SU-DHL-6 (cell line): Measurements from ENCODE around the gene TMEM169.

Source experiments
- H2AFZ ChIP-seq: fragments of 200-600 bp; sonication (generic); 2 replicates; pipeline ENCODE4 v1.6.1; 2014; ENCODE audit warnings: low read depth, mild to moderate bottlenecking, moderate library complexity, mixed read lengths, antibody characterized with exemption, low read length; ENCODE audit not compliant: severe bottlenecking
- H3F3A ChIP-seq: fragments of 200-600 bp; shearing (Covaris generic); 2 replicates; pipeline ENCODE4 v1.6.0; 2016; ENCODE audit warnings: antibody characterized with exemption, mild to moderate bottlenecking; ENCODE audit not compliant: insufficient read depth
- H3K27ac ChIP-seq: fragments of 200-600 bp; sonication (generic); 2 replicates; pipeline ENCODE4 v1.5.1; 2016; ENCODE audit warnings: low read depth, mild to moderate bottlenecking, low read length, moderate library complexity, mixed read lengths
- H3K27me3 ChIP-seq: fragments of 200-600 bp; sonication (generic), shearing (Covaris generic); 2 replicates; pipeline ENCODE4 v1.6.0; 2014; ENCODE audit warnings: mild to moderate bottlenecking, low read length
- H3K36me3 ChIP-seq: fragments of 200-600 bp; sonication (generic); 2 replicates; pipeline ENCODE4 v1.6.1; 2014; ENCODE audit warnings: mild to moderate bottlenecking, low read length, mixed read lengths
- H3K4me2 ChIP-seq: fragments of 300-600, 200-600 bp; shearing (Covaris generic), sonication (generic); 2 replicates; pipeline ENCODE4 v1.6.0; 2014; ENCODE audit warnings: low read length, low read depth, mild to moderate bottlenecking; ENCODE audit not compliant: poor library complexity, severe bottlenecking
- H3K4me3 ChIP-seq: fragments of 200-600 bp; sonication (generic); 2 replicates; pipeline ENCODE4 v1.5.1; 2014; ENCODE audit warnings: antibody characterized with exemption, low read length, mild to moderate bottlenecking, mixed read lengths; ENCODE audit not compliant: insufficient read depth, poor library complexity, severe bottlenecking
- H3K79me2 ChIP-seq: fragments of 200-600 bp; sonication (generic); 2 replicates; pipeline ENCODE4 v1.6.1; 2014; ENCODE audit warnings: mild to moderate bottlenecking, low read length, moderate library complexity; ENCODE audit not compliant: insufficient read depth
- H3K9ac ChIP-seq: fragments of 200-600 bp; sonication (generic); 2 replicates; pipeline ENCODE4 v1.7.0; 2014; ENCODE audit warnings: mild to moderate bottlenecking, low read length
- H3K9me2 ChIP-seq: fragments of 200-600 bp; sonication (generic); replicated peaks from 2 replicates; pipeline ENCODE4 v1.6.1; 2014; ENCODE audit warnings: low read length; ENCODE audit not compliant: insufficient read depth
- H3K9me3 ChIP-seq: fragments of 200-600 bp; sonication (generic); 2 replicates; pipeline ENCODE4 v1.6.1; 2014; ENCODE audit warnings: low read length, mixed read lengths; ENCODE audit not compliant: insufficient read depth
- H4K20me1 ChIP-seq: fragments of 200-600 bp; sonication (generic); 2 replicates; pipeline ENCODE4 v1.6.1; 2014; ENCODE audit warnings: low read depth, mild to moderate bottlenecking, antibody characterized with exemption, low read length, moderate library complexity, mixed read lengths
- EZH2phosphoT487 ChIP-seq: fragments of 200-600 bp; sonication (generic), shearing (Covaris generic); conservative IDR thresholded peaks from 2 replicates; pipeline ENCODE4 v1.6.1; 2018; ENCODE audit warnings: mild to moderate bottlenecking, antibody characterized with exemption, low read length, moderate library complexity, mixed read lengths
- TF ChIP-seq, protein P1 (sequence below): fragments of 200-600 bp; sonication (generic); IDR thresholded peaks from one replicate; pipeline ENCODE4 v1.5.1; 2017; ENCODE audit warnings: antibody characterized with exemption, mild to moderate bottlenecking, low read length, moderate library complexity; ENCODE audit not compliant: insufficient read depth, poor library complexity, severe bottlenecking

TMEM169 gene

DNA sequence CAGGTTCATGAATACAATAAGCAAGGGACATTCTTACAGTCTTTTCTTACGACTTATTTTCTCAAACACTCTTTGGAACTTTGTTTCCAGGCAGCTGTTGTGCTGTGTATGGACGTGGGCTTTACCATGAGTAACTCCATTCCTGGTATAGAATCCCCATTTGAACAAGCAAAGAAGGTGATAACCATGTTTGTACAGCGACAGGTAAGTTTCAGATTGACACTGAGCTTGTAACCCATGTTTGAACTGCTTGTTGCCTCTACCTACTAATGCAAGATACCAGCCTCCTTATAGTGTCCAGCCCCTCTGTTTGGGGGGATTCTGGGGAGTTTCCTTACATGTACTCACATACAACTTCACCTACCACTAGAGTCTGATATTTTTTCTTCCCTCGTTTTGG, 31.2 kb downstream of the TMEM169 start:
- Histone ChIP-seq H3K4me3 (no peak overlapping the region), H3K27ac (no peak overlapping the region), H3K36me3 (peaks cover 67% of the 10 kb centered on the region), H3K27me3 (no peaks in the 10 kb centered on the region), H3K9me3 (no peaks in the 10 kb centered on the region), H3K9me2 (no peaks in the 10 kb centered on the region), H3F3A (peaks cover 48% of the 10 kb centered on the region), H4K20me1 (peaks cover 49% of the 10 kb centered on the region), H2AFZ (no peak overlapping the region), H3K9ac (no peak overlapping the region), H3K4me2 (peak overlapping the region; percentile 96), H3K79me2 (peaks cover 88% of the 10 kb centered on the region)
- TF ChIP-seq, protein P1, sequence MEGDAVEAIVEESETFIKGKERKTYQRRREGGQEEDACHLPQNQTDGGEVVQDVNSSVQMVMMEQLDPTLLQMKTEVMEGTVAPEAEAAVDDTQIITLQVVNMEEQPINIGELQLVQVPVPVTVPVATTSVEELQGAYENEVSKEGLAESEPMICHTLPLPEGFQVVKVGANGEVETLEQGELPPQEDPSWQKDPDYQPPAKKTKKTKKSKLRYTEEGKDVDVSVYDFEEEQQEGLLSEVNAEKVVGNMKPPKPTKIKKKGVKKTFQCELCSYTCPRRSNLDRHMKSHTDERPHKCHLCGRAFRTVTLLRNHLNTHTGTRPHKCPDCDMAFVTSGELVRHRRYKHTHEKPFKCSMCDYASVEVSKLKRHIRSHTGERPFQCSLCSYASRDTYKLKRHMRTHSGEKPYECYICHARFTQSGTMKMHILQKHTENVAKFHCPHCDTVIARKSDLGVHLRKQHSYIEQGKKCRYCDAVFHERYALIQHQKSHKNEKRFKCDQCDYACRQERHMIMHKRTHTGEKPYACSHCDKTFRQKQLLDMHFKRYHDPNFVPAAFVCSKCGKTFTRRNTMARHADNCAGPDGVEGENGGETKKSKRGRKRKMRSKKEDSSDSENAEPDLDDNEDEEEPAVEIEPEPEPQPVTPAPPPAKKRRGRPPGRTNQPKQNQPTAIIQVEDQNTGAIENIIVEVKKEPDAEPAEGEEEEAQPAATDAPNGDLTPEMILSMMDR, result no peak
- TF ChIP-seq EZH2phosphoT487, result no peak

DNA sequence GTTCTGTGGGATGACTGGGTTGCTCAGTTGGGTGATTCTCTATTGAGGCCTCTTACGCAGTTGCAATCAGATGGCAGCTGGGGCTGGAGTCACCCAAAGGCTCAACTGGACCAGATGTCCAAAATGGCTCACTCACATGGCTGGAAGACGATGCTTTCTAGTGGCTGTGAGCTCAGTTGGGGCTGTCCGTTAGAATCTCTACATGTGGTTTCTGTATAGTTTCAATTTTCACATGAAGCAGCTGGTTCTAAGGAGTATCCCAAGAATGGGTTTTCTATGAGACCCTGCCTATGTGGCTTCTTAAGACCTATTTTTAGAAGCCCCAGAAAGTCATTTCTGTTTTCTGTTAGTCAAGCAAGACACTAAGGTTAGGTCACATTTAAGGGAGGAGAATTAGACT, 31.9 kb downstream of the TMEM169 start:
- H3F3A ChIP-seq, result peaks cover 44% of the 10 kb centered on the region
- no peaks in the 10 kb centered on the region for H3K9me2 ChIP-seq
- peaks cover 94% of the 10 kb centered on the region for H3K79me2 ChIP-seq
- H3K36me3 ChIP-seq, result peaks cover 71% of the 10 kb centered on the region
- peaks cover 54% of the 10 kb centered on the region for H4K20me1 ChIP-seq
- H3K4me2 ChIP-seq, result peak overlapping the region; percentile 38
- H3K27me3 ChIP-seq, result no peaks in the 10 kb centered on the region
- no peak overlapping the region for H3K4me3 ChIP-seq
- TF ChIP-seq, protein P1, result no peak
- TF ChIP-seq EZH2phosphoT487, result no peak
- H3K27ac ChIP-seq, result no peak overlapping the region
- no peak overlapping the region for H3K9ac ChIP-seq
- H2AFZ ChIP-seq, result no peak overlapping the region
- no peaks in the 10 kb centered on the region for H3K9me3 ChIP-seq

DNA sequence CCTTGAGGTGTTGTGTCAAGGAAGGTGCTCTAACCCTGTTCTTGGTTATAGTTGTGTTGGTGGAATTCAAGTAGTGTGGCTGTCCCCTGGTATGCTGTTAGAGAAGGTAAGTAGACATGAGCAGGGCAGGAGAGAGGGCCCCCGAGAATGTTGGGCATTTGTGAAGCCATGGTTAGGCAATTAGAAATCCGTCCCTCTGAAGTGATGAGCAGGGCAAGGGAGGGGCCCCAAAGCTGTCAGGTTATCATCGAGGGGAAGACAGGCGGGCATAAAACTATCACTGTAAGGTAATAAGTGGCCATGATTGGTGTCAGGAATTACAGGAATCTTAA, 32.6 kb downstream of the TMEM169 start:
- peak overlapping the region; percentile 38 for H3K4me2 ChIP-seq
- H4K20me1 ChIP-seq, result peaks cover 62% of the 10 kb centered on the region
- H3K27ac ChIP-seq, result 0 out of 2 replicates have a peak overlapping the region, but pooled peaks have one; percentile 7
- H3K9ac ChIP-seq, result no peak overlapping the region
- H3K4me3 ChIP-seq, result no peak overlapping the region
- no peaks in the 10 kb centered on the region for H3K9me2 ChIP-seq
- peaks cover 79% of the 10 kb centered on the region for H3K36me3 ChIP-seq
- TF ChIP-seq, protein P1, result no peak
- no peak for TF ChIP-seq EZH2phosphoT487
- peaks cover 100% of the 10 kb centered on the region for H3K79me2 ChIP-seq
- peaks cover 41% of the 10 kb centered on the region for H3F3A ChIP-seq
- no peaks in the 10 kb centered on the region for H3K27me3 ChIP-seq
- no peaks in the 10 kb centered on the region for H3K9me3 ChIP-seq
- no peak overlapping the region for H2AFZ ChIP-seq
